HG03139 (cell line): ENCODE measurements around the gene EFTUD2.

Source experiments
- ATAC-seq: cut with Tn5 transposase; IDR thresholded peaks from one replicate; pipeline ENCODE4 v1.9.1; 2021; ENCODE audit not compliant: unreplicated experiment

Gene EFTUD2

DNA sequence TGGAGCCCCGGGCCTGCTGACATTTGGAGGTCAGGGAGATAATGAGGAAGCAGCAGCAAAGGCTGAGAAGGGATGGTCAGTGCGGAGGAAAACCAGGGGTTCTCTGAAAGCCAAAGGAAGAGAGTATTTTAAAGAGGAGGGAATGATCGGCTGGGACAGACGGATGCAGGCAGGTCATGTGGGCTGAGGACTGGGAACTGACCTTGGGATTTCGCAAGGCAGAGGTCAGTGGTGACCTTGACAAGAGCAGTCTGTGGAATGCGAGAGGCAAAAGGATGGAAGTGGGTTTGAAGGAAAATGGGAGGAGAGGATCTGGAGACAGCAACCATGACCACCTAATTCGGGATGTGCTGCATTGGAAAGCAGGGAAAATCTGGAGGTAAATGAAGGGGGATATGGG, 10.2 kb downstream of the EFTUD2 start:
- no peak for ATAC-seq

DNA sequence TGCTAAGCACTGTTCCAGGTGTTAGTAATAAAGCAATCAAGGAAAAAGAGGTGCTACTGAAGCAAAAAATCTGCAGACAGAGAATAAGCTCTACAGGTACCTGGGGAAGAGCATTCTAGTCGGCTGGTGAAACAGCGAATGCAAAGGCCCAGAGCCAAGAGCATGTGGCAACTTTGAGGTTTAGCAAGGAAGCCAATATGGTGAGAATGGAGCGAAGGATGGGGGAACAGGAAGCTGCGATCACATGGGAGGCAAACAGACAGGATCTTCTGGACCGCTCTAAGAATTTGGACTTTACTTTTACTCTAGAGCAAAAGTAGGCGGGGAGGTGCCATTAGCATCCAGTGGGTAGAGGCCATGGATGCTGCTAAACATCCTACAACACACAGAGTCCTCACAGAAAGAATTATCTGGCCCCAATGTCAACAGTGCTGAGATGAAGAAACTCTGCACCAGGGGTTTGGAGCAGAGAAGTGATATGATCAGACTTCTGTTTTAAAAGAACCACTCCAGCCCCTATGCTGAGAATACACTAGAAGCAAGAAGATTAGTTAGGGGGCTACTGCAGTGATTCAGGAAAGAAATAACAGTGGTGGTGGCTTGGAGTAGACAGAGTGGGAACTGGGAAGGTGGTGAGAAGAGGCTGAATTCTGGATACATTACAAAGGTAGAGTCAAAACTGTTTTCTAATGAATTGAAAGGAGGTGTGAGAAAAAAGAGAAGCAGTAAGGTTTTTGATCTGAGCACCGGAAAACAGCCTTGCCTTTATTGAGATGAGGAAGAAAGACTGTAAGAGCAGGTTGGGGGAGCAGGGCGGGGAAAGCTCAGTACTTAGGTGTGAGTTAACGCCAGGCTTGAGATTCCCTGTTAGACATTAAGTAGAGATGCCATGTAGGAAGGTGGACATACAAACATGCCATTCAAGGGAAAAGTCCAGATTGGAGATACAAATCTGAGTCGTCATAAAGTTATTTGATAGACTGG, 11.0 kb downstream of the EFTUD2 start:
- ATAC-seq = no peak

DNA sequence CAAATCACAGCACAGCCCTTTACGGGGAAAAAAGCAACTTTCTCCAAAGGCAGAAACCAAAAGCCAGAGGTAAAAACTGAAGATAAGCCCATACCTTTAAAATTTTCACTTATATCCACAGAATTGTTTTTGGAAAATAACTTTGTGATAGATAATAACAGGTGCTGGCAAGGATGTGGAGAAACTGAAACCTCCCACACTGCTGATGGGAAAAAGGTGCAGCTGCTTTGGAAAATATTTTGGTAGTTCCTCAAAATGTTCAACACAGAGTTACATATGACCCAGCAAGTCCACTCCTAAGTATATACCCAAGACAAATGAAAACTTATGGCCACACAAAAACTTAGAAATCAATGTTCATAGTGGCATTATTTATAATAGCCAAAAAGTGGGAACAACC, 12.2 kb downstream of the EFTUD2 start:
- no peak for ATAC-seq

DNA sequence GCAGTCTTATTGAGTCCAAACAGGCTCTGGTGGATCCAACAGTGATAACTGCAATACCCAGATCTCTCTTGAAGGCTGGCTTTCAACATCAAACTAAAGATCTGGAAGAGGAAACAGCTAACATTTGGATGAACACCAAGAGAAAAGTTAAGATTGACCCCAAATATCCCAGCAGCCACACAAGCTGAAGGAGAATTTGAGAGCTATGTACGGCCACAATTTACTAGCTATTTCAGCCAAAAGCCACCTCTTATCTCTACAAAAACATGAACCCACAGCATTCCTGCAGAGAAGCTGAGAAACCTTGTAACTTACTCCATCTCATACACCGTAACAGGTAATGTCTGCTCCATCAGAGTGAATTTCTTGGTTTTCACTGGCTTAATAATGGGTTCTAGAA, 14.3 kb downstream of the EFTUD2 start:
- no peak for ATAC-seq

DNA sequence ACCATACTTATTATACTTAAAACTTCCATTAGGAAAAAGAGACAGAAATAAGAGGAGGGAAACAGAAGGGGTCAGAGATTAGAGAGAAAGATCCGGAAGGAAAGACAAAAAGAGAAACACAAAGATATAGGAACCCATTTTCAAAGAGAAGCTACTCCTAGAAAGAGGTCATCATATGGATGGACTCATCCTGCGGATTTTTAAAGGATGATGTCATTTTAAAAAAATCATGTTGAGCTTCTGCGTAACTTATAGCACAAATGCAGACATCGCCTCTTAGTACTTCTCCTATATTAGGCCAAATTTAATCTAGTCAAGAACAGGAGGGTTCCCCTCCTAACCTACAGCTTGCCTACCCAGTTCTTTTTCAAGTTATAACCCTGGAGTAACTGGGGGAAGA, 18.1 kb downstream of the EFTUD2 start:
- no peak for ATAC-seq

DNA sequence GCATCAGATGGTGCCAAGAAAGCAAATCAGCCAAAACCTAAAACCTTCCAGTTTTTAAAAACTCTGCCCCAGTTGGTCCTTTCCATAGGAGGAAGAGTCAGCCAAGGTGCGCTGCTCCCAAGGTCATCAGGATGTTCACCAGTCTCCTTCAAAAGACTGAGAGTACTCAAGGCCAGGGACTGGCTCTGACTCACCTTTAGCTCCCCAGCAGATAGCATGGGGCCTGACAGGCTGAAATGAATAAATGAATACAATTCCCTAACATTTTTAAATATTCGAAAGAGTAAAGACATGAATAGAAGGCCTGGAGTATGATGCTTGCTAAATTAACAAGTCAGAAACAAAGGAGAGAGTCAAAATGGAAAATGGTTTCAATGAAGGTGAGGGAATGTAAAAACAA, 19.2 kb downstream of the EFTUD2 start:
- no peak for ATAC-seq

DNA sequence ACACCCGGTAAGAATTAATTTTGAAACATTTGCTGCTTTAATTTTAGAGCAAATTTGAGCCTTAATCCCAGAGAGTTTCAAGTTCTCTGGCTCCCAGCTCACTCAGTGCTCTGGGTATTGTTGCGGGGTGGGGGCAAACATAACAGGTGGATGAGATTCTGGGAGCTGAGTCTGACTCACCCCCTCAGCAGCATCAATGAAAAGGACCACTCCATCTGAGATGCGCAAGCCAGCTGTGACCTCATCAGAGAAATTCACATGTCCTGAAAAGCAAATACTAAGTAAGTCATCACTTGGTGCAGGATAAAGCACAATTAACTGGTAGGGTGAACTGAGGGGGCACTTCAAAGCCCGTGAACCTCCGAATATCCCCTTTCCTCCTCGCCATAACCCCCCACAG, 19.9 kb downstream of the EFTUD2 start:
- no peak for ATAC-seq

DNA sequence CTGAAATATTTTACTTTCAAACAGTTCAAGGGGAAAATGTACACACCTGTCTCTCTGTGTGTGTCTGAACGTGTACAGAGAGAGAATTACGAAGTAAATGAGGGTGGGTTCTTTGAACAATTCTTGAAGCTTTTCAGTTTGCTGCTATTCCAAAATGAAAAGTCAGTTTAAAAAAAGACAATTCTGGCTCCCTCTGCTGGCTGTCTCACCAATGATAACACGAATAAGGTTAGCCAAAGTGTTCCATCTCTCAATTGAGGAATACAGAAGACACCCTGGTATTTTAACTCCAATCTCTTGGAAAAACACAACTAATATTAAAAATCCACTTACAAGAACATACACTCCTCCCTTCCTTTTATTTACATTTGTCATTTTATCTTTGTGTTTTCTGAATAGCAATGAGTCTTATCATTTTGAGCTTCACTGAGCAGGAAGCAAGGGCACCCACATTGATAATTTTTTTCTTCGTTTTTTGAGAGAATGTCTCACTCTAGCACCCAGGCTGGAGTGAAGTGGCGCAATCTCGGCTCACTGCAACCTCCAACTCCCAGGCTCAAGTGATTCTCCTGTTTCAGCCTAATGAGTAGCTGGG, 20.5 kb downstream of the EFTUD2 start:
- no peak for ATAC-seq

DNA sequence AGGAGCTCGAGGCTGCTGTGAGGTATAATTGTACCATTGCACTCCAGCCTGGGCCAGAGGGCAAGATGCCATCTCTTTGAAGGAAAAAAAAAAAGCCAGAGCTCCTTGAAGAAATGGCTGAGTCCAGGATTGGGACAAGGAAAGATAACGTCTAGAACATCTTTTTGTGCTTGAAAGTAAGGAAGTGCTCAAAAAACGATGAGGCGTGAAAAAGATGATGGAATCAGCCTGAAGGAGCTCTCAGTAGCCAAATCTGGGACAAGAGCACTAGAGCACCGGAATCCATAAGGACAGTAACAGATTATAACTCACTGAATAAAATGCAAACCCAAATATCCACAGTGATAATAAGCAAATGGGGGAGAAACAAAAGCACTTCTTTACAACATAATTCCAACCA, 22.1 kb downstream of the EFTUD2 start:
- ATAC-seq = no peak

DNA sequence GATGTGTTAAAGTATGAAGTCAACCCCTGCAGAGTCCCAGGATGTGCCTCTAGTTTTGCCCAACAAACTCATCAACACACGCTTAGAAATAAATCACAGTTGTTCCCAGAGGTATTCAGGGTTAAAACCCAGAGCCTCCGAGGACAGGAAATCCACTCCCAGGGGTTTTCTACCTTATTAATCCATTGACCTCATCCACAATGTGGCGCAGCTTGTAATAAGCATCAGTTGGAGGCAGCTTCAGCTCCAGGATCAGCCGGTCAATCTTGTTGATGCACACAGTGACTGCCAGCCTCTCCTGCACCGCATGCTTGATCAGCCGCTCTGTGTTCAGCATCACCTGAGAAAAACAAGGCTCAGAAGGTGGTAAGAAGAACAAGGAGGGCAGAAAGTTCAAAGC, 23.5 kb downstream of the EFTUD2 start:
- ATAC-seq = no peak

DNA sequence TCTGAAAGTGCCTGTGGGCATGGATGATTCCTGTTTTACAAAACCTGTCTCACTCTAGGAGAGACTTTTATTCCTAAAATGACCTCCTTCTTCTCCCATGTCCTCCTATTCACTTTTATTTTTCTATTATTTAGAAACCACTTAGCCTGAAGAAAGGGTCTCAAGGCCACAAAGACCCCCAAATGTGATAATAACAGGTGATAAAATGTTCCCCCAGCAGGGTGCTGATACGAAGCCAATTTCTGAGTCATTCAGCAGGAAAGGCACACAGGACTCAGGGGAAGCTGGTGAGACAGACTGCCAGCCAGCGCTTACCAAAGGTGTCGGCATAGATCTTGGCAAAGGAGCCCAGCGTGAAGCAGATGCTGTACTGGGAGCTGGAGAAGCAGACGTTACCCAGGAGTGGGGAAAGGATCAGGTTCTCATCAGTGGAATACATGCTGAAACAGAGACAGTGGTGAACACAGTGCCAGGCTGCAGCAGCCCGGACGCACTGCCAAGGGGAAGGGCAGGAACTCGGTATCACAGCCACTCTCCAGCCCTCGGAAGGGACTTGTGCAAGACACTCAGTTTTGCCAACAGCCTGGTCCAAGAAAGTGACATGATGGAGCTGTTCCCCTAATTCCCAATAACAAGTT, 27.0 kb downstream of the EFTUD2 start:
- ATAC-seq = no peak

DNA sequence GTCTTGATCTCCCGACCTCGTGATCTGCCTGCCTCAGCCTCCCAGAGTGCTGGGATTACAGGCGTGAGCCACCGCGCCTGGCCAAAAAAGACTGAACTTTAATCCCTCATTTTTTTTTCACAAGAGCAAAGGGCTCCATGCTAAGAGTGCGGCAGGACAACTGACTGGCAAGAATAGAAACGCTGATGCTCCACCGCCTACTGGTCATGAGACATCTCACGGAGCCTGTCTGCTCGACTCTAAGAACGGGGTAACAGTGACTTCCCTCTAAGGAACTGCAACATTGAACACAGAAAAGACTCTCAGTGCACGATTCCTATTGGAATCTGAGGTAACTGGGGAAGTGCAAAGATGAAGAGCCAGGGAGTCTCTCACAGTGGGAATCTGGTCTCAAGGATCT, 27.7 kb downstream of the EFTUD2 start:
- ATAC-seq = no peak

DNA sequence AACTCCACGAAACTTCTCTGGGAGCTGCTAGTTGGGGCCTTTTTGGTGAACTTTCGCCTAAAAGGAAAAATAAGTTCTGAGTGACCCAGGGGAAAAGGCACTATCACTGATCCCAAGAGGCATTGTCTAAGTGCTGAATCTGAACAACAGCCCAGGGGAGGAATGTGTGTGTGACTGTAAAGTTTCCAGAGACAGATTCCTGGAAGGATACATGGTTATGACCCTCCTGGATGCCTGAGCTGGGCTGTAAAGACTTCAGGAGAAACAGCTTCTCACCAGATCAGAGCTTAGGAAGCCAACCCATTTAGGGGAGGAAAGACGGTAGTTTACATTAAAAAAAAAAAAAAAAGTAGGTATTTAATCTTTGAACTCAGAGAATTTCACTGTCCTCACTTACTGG, 31.4 kb downstream of the EFTUD2 start:
- ATAC-seq = no peak

DNA sequence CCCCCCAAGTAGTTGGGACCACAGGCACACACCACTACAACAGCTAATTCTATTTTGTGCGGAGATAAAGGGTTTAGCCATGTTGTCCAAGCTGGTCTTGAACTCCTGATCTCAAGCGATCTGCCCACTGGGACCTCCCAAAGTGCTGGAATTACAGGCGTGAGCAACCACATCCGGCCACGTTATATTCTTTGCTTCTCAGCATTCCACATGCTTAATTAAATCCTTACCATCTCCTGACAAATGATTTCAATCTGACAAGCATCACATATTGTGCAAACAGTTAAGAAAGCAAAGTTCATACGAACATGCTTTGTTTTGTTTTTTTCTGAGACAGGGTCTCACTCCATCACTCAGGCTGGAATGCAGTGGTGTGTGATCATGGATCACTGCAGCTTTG, 33.3 kb downstream of the EFTUD2 start:
- ATAC-seq = no peak

DNA sequence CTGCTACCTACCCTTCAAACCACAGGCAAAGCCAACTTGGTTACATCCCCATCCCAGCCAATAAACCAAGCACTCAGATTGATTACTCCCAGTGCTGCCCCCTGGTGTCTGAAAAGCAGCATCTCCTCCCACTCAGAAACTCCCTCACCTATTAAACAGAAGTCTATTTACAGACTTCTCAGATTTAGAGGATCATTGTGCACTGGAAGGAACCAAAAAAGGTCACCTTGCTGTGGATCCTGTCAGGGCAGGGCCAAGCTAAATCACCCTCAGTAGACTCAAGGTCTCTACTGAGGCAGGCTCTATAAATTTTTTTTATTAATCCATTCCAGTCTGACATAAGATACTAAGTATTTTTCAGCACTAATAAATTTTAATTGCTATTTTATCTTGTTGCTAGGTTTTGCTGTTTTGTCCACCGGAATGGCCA, 34.0 kb downstream of the EFTUD2 start:
- no peak for ATAC-seq

DNA sequence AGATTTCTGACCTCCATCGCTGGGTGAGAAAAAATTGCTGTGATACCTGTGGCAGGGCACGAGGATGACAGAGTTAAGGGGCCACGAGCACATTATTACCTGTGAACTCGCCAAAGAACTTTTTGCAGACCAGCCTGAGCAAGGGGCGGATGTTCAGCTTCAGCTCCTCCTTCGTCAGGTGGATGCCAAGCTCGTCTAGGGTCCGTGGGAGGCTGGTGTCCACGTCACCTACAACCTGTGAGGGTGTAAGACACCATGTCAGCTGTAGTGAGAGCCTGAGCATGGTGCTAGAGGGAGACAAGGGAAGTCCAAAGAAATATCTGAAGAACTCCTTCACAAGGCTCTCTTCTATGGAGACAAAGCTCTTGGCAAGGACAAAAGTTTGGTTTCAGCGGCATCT, 34.4 kb downstream of the EFTUD2 start:
- ATAC-seq = no peak

DNA sequence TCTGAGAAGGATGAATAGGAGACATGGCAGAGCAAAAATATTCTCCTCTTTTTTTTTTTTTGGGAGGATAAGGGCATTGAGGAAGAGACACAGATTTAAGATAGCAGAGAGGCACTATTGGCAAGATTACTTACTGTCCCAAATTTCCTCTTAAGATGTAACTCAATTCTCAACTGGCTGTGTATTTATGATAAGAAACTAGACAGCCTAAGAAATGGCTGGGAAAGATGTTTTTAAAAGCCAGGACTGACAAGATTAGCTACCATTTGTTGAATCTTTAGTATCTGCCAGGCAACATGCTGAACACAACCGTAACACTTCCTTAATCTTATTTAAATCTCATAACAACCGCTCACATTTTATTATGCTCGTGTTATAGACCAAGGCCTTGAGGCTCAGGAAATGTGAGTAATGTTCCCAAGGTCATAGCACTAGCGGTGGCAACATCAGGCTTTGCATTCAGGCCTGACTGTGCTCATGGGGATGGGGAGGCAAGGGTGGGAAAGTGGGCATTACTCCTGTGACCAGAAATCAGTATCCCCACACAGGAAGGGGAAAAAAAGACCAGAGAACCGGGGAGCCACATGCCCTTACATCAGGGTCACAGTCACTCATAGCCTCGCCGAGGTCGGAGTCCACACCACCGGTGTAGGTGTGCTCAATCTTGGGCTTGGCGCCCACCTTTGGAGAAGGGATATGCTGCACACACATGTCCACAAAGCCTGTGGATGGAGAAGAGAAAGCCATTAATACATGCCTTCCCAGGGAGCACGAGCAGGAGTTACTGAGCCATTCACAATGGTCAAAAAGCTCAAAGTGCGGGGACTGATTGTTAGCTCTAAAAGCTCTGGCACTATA, 36.0 kb downstream of the EFTUD2 start:
- no peak for ATAC-seq

DNA sequence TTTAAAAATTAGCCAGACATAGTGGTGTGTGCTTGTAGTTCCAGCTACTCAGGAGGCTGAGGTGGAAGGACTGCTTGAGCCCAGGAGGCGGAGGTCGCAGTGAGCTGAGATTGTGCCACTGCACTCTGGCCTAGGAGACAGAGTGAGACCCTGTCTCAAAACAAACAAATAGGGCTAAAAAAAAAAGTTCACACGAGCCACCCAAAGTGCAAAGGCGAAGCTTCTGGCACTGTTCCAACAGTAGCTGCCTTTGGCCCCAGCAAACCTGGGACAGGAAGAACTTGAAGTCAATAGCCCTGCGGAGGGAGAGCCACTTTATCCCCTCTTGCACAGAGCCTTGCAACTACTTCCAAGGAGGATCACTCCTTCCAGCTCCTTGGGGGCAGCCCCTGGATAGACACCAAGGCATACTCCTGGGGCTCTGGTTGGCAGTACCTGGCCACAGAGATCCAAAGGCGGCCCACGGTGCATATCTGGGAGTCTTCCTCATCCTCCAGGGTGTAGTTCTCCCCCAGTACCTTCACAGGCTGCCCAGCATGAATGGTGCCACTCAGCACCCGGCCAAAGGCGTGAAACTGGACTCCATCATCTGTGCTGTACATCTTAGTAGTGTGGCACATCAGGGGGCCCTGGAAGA, 36.8 kb downstream of the EFTUD2 start:
- no peak for ATAC-seq

DNA sequence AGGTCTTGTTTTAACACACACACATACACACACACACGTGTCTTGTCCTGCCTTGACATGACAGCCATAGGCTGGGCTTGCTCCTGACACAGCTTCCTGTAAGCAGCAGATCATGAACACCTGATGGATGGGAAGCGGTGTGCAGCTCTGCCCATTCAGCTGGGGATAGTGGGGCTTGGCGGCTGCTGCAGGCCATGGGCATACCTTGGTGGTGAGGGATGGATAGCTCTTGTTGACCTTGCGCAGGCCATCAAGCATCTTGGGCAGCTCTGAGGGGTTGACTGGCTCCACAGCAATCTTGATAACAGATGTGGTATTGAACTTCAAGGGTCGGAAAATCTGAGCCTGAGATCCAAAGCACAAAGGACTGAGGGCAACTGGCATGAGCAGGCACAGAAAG, 39.5 kb downstream of the EFTUD2 start:
- ATAC-seq = no peak

DNA sequence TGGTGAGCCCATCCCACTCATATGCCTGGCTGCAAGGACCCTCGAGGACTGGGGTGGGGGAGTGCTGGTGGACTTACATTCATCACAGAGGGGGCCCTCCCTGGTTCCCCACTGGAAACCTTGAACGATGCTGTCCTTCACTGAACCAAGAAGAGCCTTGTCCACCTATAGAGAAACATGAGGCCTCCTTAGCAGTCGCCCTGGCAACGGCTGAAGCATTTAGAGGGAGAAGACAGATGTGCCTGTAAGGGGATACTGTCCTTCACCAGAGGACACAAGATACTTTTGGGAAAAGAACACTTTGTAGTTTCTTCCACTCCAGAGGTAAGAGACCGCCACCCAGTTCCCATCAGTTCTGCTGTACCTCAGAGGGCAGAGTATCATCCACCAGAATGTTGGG, 45.1 kb downstream of the EFTUD2 start:
- no peak for ATAC-seq

DNA sequence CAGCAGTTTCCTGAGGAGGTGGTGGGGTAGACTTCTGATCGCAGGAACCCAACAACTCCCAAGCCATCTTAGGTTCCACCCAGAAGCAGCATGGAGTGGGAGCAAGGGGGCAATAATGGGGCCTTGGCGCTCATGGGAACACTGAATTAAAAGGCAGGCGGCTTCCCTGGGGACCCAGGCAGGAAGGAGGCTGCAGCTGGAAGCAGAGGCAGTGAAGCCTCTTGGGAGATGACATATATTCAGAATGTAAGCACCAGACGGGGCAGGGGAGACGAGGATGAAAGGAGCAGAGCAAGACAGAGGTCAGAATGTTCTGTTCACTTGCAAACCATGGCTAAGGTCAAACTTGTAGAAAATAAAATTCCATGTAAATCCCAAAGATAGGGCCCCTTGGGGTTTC, 48.6 kb downstream of the EFTUD2 start:
- ATAC-seq = no peak
